Right ventricle myocardium superior (tissue), 1 donor: Measurements from ENCODE around the gene ALDH1A2. TPM values are rescaled to one million over a fixed set of nuclear protein-coding genes. Genes with fewer than 3 reads are reported as not detected.
"Not testable (repeated sequence)": the region's sequence is repeated elsewhere in the genome, so short reads cannot be mapped to it uniquely, and the experiment has no call there.

ENCODE experiments used
- ATAC-seq: fragments of 200-7000 bp; cut with Tn5 transposase; one replicate; pipeline ENCODE4 v1.9.1; 2020; ENCODE audit warnings: mild to moderate bottlenecking; ENCODE audit not compliant: poor library complexity
- DNase-seq: peaks from one replicate; pipeline ENCODE4 v3.0.0-alpha.2; 2020
- intact Hi-C: fragments of 100-400 bp; cut with DNase I; formaldehyde crosslinking; loops from one replicate; pipeline ENCODE4 v1.11.2; 2022
- total RNA-seq: library from RNA; stranded (reverse); fragmentation: NEBNext Ultra II Directional; extraction: Animal tissue kit (Norgen Biotek cat#: 25700); gene quantifications from one replicate; pipeline ENCODE4 v1.2.1, GENCODE V29; 2021
- donor health status: DM: no; HTN: yes; CAD: no; lungs with severe emphysema.

Gene ALDH1A2
- total RNA-seq, 1 donor from 2014 or later = 9.7 TPM

DNA sequence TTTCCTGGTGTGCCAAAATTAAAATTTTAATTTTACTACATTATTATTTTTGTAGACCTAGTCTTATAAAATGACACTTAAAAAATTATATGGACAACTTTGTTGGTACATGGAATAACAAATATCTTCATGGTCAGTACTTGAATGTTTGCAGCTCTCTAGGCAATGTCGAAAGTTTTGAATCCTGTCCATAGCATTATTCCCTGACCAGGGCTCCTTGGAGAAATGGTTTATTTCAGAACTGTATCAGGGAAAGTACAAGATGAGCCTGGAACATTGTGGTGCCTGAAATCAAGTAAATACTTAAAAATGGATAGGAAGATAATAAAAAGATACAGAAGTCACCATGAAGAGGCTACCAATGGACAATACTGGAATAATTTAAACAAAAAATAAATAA is 47.6 kb downstream of the ALDH1A2 start:
- ATAC-seq (peak; percentile 56), DNase-seq (no peak)
- intact Hi-C loops = no loop called here

DNA sequence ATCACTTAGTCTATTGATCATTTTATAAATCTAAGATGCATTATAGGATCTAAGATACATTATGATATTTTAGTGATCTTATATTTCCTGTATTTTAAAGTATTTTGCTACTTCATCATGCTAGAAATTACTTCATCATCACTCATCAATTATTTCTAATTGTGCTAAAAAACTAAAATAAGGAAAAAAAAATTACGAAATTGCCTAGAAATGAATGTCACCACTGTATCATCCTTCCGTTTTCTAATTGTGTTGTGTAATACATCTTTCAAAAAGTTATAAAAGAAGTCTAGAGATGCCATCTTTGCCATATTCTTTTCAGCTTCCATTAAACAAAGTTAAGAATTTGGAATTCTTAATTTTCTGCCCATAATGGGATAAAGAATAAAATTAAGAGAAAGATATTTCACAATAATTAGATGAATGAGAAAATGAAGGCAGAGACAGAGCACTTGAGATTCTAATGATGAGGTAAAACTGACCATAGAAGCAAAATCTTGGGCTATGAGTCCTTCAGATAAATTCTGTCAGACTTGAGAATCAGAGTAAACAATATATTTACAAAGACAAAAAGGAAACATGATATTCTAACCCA is 48.8 kb downstream of the ALDH1A2 start:
- ATAC-seq (no peak), DNase-seq (no peak)
- intact Hi-C loops = no loop called here

DNA sequence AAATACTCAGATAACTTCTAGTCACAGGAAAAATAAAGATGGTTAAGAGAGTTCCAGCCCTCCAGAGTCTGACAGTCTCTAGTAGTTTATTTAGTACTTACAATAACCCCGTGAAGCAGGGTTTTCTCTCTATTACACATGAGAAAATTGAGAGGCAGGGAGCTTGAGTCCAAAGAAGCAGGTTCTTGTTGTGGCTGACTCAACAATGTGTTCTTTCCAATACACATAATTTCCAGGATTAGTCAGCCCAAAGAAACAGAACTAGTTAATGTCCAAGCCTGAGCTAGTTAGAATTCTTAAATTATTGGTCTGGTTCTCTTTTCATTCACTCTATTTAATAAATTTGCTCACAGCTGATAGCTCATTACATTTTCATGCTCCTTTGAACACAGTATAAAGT is 49.9 kb downstream of the ALDH1A2 start:
- intact Hi-C loops = no loop called here
- ATAC-seq = no peak
- no peak for DNase-seq

DNA sequence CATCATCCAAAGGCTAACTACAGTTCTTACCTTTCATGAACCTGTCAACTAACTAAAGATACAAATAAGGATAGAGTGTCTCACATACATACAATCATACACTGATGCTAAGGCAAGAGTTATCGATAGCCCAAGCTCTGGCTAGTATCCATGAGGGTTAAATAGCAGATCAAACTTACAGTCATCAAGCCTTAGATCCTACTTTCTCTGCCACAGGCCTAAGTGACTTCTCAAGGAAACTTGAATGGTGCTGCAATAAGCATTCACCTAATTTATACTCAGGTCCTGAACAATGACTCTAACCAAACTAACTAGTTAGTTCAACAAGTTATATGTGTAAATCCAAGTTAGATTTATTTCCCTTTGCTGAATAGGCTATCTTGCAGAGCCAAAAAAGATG is 51.0 kb downstream of the ALDH1A2 start:
- DNase-seq (no peak), ATAC-seq (no peak)
- intact Hi-C loops = no loop called here

DNA sequence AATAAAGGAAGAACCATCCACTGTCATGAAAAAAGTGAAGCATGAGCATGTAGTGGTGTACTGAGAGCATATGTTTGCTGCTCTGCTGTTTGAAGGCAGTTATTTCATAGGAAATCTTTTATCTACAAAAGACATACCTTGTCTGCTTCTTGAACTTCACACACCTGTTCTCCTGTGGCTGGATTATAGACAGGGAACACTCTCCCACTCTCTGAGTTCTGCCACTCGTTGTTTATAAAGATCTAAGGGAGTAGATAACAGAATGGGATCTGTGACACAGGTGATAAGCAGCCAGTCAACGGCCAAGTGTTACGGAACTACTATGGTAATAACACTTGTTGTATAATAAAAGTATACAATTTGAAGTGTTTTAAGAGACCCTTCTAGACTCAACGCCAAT is 51.5 kb downstream of the ALDH1A2 start:
- DNase-seq (no peak), ATAC-seq (no peak)
- intact Hi-C loops = no loop called here

DNA sequence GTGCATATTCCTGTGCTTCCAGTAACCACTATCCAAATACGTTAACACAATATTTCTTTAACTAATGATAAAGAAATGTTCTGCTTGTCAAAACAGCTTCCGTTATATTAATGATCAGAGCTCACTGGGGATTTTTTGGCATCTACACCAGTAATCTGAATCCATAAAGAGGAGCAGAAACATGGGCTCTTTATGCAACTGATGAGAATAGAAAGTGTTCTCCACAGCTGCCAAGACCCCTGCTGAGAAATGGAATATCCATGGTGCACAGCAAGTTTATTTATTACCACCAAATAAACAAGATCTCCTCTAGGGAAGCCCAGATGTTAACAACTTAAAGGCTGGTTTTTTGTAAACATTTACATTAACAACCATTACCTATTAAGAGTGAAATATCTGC is 54.5 kb downstream of the ALDH1A2 start:
- DNase-seq (no peak), ATAC-seq (no peak)
- intact Hi-C loops = no loop called here

DNA sequence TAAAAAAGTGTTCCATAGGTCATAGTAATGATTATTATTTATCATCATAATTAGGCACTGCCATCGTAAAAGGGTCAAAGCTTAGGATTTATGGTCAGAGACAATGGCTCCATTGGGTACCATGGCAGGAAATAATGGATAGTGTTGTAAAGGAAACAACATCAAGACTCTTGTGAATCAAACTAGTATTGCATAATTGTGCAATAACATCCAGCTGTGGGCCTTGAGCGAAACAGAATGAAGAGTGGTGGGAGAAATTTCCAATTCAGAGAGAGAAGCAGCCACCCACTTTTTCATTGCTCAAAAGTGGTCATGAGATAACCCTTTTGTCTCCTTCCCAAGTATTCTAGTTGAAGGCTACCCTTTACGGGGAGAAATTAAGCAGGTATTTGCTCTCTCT is 61.7 kb downstream of the ALDH1A2 start:
- intact Hi-C loops = no loop called here

DNA sequence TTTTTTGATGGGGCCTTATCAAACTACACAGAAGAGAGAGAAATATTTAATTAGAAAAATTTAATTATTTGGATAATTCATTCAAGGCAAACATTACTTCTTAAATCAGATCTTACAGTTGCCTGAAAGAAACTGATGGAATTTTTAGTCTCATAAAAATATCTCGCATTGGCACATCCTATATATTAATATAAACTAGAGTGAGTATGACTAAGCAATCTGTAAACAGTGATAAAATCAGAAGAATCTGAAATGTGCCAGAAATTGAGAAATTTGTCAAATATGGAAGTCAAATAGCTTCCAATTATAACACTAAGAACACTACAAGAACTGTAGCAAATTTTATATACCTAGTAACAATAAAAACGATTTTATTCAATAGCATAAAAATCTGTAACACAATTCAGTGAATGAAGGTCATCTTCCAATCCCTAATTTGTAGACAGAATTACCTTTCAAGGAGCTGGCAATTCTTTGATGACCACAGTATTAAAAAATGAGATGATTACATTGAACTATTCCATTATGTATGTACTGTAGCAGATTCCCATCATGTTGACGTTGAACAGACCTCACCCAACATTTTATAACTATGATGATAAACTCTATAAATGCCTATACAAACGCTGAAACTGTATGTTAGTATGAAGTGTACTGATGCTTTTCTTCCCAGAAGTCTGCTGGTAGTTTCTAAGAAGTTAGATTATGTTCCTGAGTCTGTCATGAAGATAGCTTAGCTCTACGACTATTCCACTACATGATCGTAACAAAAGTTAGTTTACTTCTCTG is 63.0 kb downstream of the ALDH1A2 start:
- ATAC-seq (no peak), DNase-seq (no peak)
- intact Hi-C loops = no loop called here

More for the DNA sequence above, 61.7 kb downstream of the ALDH1A2 start:
- DNase-seq = no peak
- ATAC-seq = no peak

DNA sequence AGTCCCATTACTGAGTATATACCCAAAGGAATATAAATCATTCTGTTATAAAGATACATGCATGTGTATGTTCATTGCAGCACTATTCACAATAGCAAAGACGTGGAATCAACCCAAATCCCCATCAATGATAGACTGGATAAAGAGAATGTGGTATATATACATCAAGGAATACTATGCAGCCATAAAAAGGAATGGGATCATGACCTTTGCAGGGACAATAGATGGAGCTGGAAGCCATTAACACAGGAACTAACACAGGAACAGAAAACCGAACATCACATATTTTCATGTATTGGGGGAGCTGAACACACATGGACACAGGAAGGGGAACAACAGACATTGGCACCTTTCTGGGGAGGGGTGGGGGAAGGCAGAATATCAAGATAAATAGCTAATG is 65.8 kb downstream of the ALDH1A2 start:
- DNase-seq, ATAC-seq, intact Hi-C loops: not testable (repeated sequence)

DNA sequence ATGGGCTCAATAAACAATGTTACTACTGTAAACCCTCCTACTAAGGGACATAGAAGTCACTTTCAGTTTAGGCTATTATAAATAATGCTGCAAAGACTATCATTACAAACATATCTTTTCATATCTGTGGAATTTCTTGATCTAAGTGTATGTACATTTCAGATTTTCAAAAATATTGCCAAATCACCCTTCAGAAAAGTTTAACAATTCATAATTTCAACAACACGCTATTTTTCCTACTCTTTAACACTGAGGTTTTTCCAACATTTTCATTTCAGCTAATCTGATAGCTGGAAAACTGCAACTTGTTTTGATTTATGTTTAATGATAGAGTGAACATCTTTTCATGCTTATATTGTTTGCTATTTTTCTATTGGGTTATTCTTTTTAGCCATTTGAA is 69.0 kb downstream of the ALDH1A2 start:
- ATAC-seq (no peak), DNase-seq (no peak)
- intact Hi-C loops = no loop called here

DNA sequence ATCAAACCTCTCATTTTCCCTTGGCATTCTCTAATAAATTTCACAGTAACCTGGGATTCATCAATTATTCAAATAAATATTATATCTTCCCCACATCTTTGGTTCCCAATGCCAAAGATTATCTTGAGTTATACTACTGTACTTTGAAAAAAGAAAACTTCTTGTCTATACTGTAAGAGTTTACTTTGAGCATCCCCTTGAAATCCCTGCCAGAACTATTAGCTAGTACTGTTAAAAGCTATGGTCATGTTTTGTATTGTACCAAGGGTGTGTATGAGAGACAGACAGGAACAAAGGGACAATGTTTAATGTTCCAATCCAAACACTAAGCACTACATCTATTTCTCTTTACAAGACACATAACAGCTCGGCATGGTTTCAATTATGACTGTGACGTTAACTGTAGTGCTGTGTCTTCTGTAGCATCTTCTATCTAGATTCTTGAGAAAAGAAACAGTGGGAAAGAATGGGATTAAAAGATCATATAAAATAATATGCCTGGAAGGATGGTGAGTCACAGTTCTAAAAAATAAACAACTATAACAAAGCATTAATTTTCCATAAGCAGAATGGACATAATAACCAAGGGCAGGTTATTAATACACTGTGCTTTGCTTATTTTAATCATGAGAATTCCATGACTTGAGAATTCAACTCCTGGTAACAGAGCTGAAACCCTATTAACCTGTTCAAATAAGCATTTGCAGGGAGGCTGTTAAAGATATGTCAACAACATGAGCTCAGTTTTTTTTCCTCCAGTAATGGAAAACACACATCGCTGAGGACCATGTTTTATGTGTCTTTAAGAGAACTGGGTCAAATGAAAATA is 71.1 kb downstream of the ALDH1A2 start:
- intact Hi-C loops = no loop called here
- ATAC-seq (no peak), DNase-seq (no peak)

DNA sequence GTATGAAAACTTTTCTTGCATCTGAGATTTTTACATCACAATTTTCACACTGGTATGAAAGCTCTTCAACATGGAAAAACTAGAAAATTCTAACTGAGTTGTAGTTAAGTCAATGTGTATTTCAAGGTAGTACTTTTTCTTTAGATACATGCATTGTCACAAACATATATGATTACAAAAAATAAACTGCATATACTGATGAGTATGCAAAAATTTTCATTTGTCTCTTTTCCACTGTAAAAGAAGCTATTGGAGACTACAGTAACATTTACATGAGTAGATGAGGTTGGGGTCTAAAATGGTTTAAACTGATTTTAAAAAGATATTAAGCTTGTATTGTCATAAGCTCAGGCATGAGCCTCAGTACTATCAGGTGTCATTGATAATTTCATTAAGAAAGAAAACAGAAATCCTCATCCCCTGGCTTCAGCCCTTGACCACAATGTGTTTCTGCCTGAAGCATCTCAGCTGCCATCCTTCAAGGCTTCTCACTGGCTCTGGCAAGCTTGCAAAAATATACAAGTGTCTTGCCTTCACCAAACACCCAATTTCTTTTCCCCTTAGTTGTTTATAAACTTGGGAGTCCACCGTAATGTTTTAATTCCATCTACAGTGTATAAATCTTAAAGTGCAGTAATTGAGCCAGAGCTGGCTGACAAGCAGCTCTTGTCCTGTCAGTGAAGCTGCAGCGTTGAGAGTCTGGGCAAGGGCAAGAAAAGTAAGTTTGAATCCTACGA is 71.9 kb downstream of the ALDH1A2 start:
- intact Hi-C loops = no loop called here
- ATAC-seq = no peak
- DNase-seq = no peak

DNA sequence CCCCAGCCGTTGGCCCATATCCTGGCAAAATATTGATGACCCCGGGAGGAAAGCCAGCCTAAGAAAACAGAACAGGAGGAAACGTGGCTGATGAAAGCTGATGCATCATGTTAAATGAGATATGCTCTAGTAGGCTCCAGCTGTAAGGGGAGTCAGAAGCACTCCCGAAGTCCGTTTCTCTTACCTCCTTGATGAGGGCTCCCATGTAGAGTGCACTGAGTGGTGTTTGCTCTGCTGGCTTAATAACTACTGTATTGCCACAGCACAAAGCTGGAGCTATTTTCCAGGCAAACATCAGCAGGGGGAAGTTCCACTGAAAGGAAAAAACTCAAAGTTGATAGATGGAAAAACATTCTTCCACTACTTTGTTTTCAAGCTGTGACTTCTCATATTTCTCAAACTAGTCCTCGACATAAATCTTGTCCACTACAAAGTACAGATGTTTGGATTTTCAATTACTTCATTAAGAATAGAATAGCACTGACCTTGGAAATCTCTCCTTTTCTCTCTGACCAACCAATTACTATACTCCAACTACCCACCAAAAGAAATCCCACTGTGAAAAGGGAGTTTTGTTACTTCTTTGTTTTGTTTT is 72.7 kb downstream of the ALDH1A2 start:
- intact Hi-C loops = no loop called here
- DNase-seq (no peak), ATAC-seq (no peak)

DNA sequence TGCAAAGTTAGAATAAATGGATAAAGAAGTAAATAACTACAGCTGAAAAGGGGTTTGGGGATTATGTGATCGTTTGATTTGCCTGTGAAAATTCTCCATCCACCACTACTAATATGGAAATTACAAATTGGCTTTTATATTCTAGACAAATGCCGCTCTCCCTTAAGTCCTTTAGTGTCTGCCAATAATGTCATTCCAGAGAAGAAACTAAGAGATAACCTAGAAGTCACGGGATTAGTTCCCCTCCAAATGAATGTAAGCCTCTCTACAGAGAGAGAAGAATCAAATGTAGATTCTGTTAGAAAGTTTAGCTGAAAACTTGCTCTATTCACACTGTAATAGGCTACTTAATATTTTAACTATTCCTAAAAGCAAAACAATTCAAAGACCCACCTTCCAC is 92.0 kb downstream of the ALDH1A2 start:
- DNase-seq = no peak
- intact Hi-C loops = no loop called here

DNA sequence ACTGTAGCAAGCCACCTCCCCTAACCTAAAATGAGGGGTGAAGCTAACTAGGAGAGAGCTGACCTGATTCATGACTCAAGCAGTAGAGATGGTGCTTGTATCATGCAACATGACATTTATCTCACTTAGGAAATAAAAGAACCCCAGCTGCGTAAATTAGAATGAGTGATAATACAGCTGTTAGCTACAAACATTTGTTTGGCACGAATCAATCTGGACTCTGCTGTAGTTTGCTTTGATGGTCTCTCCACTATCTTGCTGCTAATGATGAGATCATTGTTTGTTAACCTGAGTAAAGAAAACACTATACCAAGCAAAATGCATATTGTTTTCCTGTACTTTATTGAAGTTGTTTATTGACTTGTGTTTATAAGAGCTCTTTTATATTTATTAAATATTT is 92.6 kb downstream of the ALDH1A2 start:
- ATAC-seq (peak; percentile 20), DNase-seq (no peak)
- intact Hi-C loops = no loop called here

More for the DNA sequence above, 92.0 kb downstream of the ALDH1A2 start:
- ATAC-seq = peak; percentile 62

DNA sequence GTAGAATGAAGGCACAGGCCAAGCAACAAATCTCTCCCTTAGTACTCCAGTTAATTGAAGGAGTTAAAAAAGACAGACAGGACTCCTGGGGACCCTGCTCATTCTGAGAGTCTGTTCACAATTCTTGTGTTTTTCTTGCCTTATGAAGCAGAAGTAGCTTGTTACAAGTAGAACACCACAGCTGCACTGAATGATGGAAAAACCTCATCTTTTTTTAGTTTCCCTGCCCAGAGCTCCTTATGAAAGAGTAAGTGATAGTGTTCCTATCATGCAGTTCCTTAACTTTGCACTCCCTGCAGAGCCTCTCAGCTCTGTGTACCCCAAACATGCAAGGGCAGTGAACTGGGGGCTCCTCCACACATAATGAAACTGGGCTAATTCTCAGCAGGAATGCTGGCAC is 95.5 kb downstream of the ALDH1A2 start:
- DNase-seq (no peak), ATAC-seq (no peak)
- intact Hi-C loops = no loop called here

DNA sequence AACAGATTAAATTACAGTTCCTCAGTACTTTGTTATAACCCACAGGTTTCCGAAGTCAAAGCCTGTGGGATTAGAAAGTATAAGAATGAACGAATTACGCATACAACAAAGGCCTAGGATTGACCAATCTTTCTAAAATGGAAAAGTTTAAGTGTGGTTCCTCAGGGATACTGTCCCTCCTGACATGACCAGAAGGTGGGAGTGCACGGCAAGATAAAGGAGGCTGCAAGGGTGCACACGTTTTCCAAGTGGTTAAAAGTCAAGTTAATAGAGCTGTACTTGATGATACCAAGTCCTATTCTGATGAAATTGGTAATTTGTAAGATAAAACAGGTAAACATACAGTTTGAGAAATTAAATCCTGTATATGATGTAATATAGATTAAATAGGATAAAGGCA is 96.2 kb downstream of the ALDH1A2 start:
- intact Hi-C loops = no loop called here
- ATAC-seq (no peak), DNase-seq (no peak)

DNA sequence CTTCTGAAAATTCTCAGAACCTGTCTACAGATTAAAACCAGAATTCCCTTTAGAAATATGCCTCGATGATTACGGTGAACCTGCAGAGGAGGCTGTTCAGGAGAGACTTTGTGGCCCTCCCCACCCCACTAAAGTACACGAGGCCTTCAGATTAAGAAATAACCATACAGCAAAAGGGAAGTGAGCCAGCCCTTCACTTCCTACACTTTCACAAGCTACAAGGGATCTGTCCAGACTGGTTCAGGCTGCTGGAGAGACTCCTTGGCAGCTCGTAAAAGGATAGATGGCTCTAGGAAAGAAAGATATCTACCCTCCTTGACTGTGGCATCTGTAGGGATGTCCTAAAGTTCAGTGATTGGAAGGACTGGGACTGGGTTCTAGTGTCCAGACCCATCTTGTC is 102.6 kb downstream of the ALDH1A2 start:
- ATAC-seq (no peak), DNase-seq (no peak)
- intact Hi-C loops = no loop called here

DNA sequence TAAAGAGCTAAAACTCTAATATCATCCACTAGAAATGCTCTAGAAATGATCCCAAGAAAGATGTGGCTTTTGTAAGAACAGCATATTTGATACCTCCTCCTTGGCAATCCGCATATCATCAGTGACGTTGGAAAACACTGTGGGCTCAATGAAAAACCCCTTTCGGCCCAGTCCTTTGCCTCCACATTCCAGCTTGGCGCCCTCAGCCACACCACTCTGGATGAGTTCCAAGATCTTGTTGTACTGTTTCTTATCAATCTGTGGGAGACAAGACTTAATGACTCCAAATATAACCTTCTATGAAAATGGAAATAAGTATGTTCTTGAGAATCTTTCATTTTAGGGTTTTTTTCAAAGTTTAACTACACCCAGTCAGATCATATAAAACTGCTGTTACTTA is 103.6 kb downstream of the ALDH1A2 start:
- intact Hi-C loops = no loop called here
- ATAC-seq = peak; percentile 51
- DNase-seq = no peak
